ENCODE data around the gene GET4. TPM values are rescaled to one million over a fixed set of nuclear protein-coding genes. Genes with fewer than 3 reads are reported as not detected.

GET4 gene
- polyA plus RNA-seq, 3 donors from 2014 or later, result 25.3 to 35.6 (median 25.5) TPM

- Mint-ChIP-seq H3K36me3 (peaks cover 0 to 3% (median 3%) of the 10 kb centered on the region in 3 donors), H3K9me3 (no peaks in the 10 kb centered on the region), H3K27me3 (ENCODE audit: low read depth in 3 of 3) (peaks cover 6 to 20% (median 10%) of the 10 kb centered on the region in 3 donors), H3K4me3 (peak overlapping the region in 1 of 5 donors; percentile 47), H3K4me1 (peaks cover 45 to 51% of the 10 kb centered on the region in 2 donors), H3K27ac (no peak overlapping the region)
- DNase-seq, result no peak
These were observed 3.4 kb downstream of the GET4 start for GRCh38 chr7:879706-880105.

DNA sequence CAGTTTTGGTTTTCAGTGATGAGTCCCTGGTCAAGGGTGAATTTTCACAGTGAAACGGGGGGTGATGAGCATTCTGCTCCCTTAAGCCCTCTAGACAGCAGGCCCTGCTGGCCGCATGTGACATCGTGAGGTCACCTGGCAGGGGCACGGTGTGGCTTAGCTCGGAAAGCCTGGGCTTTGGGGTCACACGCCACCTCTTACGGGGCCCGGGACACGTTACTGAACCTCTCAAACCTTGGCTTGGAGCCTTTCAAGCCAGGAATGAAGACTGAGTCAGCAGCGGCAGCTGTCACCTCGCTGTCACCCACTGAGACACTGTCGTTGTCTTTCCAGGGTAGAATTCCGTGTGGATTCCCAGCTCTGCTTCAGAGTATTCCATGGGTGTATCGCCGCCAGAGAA, 4.1 kb downstream of the GET4 start:
- Mint-ChIP-seq H3K36me3 (peaks cover 0 to 3% (median 3%) of the 10 kb centered on the region in 3 donors), H3K27ac (no peak overlapping the region), H3K4me3 (no peak overlapping the region), H3K9me3 (no peaks in the 10 kb centered on the region), H3K27me3 (ENCODE audit: low read depth in 3 of 3) (peaks cover 6 to 21% (median 10%) of the 10 kb centered on the region in 3 donors), H3K4me1 (peaks cover 47 to 55% of the 10 kb centered on the region in 2 donors)
- no peak for DNase-seq

DNA sequence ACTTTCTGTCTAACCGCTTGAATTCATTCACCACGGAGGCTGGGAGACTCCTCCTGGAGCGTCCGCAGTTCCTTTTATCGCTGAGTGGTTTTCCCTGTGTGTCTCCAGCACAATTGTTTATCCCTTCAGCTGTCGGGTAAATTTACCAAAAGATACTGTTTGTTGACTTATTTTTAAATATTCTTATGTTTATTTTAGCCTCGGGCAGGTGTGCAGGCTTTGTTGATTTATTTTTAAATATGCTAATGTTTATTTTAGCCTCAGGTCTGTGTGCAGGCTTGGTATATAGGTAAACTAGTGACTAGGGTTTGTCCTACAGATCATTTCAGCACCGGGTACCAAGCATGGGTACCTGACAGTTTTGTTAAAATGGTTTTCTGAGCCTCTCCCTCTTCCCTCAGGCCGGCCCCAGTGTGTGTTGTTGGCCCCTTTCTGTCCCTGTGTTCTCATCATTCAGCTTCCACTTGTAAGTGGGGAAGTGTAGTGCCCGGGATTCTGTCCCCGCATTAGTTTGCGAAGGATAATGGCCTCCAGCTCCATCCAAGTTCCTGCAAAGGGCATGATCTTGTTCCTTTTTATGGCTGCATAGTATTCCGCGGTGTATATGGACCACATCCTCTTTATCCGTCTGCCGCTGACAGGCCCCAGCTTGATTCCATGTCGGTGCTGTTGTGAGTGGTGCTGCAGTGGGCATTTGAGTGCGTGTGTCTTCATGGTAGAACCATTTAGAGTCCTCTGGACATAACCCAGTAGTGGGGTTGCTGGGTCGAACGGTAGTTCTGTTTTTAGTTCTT, 5.3 kb downstream of the GET4 start:
- Mint-ChIP-seq H3K27ac (no peak overlapping the region), H3K27me3 (ENCODE audit: low read depth in 3 of 3) (peaks cover 9 to 25% (median 10%) of the 10 kb centered on the region in 3 donors), H3K4me1 (peaks cover 49 to 55% of the 10 kb centered on the region in 2 donors), H3K9me3 (no peaks in the 10 kb centered on the region), H3K36me3 (peaks cover 0 to 3% (median 3%) of the 10 kb centered on the region in 3 donors), H3K4me3 (no peak overlapping the region)
- no peak for DNase-seq

GRCh38 chr7:882336-883035, 6.1 kb downstream of the GET4 start:
- Mint-ChIP-seq H3K36me3 (peaks cover 0 to 3% (median 3%) of the 10 kb centered on the region in 3 donors), H3K9me3 (no peaks in the 10 kb centered on the region), H3K4me1 (peaks cover 44 to 55% of the 10 kb centered on the region in 2 donors), H3K4me3 (no peak overlapping the region), H3K27ac (peak overlapping the region in 1 of 6 donors; percentile 12), H3K27me3 (ENCODE audit: low read depth in 3 of 3) (peaks cover 5 to 23% (median 7%) of the 10 kb centered on the region in 3 donors)
- no peak for DNase-seq

DNA sequence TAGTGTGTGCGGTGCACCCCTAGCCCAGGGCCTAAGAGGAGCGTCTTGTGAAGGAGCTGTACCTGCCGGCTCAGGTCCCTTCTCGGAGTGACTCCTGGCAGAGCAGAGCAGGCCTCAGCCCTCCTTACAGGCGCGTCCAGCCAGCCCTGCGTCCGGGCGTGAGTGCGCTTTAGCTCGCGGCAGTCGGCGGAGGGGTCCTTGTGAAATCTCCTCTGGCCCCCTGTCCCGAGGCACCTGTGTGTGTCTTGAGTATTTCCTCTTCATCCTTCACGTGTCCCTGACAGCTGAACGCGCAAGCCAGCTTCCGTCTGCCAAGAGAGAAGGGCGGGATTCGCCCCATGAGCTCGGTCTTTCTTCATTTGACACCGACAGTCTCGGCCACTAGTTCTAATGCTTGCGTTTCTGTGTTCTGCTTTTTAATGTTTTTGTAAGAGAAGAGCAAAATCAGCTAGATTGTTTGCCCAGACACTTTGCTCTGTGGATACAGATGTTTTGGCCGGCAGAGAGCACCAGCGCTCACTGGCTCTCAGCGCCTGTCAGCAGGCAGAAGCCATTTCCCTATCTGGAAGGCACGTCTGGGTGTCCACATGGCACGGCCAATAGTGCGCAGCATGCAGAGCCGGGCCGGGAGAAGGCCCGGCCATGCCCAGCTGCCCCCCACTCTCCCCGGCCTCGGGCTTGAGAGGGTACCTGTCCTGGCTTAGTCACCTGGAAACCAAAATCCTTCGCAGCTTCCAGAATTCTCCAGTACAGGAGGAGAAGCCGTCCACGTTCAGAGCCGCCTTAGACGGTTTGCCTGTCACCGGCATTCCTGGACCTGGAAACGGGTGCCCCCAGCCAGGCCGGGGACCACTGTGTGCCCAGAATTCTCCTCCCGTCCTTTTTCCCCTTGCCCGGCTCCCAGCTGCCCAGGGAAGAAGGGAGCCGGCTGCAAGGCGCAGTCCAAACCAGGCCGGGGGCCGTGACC, 7.0 kb downstream of the GET4 start:
- peaks cover 0 to 7% (median 3%) of the 10 kb centered on the region in 3 donors for H3K36me3 Mint-ChIP-seq
- H3K27ac Mint-ChIP-seq, result peak overlapping the region in 1 of 6 donors; percentile 55
- H3K4me1 Mint-ChIP-seq, result peaks cover 42 to 49% of the 10 kb centered on the region in 2 donors
- no peak overlapping the region for H3K4me3 Mint-ChIP-seq
- DNase-seq, result no peak
- H3K9me3 Mint-ChIP-seq, result no peaks in the 10 kb centered on the region
- peaks cover 5 to 21% (median 7%) of the 10 kb centered on the region in 3 donors for H3K27me3 Mint-ChIP-seq (ENCODE audit: low read depth in 3 of 3)

- Mint-ChIP-seq H3K36me3 (peaks cover 0 to 7% (median 3%) of the 10 kb centered on the region in 3 donors), H3K9me3 (no peaks in the 10 kb centered on the region), H3K27me3 (ENCODE audit: low read depth in 3 of 3) (peaks cover 5 to 19% (median 8%) of the 10 kb centered on the region in 3 donors), H3K4me3 (no peak overlapping the region), H3K27ac (peak overlapping the region in 2 of 6 donors; percentile 51 to 58), H3K4me1 (peaks cover 36 to 41% of the 10 kb centered on the region in 2 donors)
- no peak for DNase-seq
These were observed 8.0 kb downstream of the GET4 start for GRCh38 chr7:884191-885003.

- Mint-ChIP-seq H3K27ac (no peak overlapping the region), H3K36me3 (peaks cover 0 to 7% (median 3%) of the 10 kb centered on the region in 3 donors), H3K4me1 (peaks cover 30 to 35% of the 10 kb centered on the region in 2 donors), H3K9me3 (no peaks in the 10 kb centered on the region), H3K27me3 (ENCODE audit: low read depth in 3 of 3) (peaks cover 7 to 21% (median 8%) of the 10 kb centered on the region in 3 donors), H3K4me3 (no peak overlapping the region)
- no peak for DNase-seq
These were observed 9.0 kb downstream of the GET4 start for GRCh38 chr7:885261-885892.

DNA sequence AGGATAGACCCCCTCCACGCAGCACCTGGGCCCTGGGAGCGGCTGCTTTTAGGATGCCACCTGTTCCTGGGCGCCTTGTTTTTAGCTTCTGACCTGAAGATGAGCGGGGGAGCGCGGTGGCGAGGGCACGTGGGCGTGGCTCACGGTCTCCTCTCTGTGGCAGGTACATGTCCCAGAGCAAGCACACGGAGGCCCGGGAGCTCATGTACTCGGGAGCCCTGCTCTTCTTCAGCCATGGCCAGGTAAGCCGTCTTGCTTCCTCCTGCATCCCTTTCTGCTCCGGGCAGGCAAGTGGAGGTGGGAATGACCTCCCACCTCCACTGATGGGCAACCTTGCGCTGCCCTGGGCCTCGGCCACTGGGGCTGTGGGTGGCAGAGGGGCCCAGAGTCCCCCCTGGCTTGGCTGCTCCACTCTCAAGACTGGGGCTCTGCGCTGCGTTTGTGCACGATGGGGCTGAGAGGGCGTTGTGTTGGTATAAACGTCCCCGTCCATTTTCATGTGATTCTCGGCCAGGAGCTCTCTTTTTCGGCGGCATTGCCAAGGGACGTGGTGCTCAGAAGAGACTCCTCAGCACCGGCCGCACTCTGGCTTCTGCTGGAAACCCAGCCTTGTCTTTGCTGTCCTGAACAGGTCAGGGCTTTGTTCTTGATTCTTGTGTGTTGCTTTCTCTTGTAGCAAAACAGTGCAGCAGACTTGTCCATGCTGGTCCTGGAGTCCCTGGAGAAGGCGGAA, 9.7 kb downstream of the GET4 start:
- Mint-ChIP-seq H3K9me3 (no peaks in the 10 kb centered on the region), H3K4me1 (peaks cover 28 to 31% of the 10 kb centered on the region in 2 donors), H3K27ac (peak overlapping the region in 1 of 6 donors; percentile 40), H3K27me3 (ENCODE audit: low read depth in 3 of 3) (peaks cover 8 to 28% (median 9%) of the 10 kb centered on the region in 3 donors), H3K4me3 (no peak overlapping the region), H3K36me3 (peaks cover 0 to 13% (median 7%) of the 10 kb centered on the region in 3 donors)
- no peak for DNase-seq

DNA sequence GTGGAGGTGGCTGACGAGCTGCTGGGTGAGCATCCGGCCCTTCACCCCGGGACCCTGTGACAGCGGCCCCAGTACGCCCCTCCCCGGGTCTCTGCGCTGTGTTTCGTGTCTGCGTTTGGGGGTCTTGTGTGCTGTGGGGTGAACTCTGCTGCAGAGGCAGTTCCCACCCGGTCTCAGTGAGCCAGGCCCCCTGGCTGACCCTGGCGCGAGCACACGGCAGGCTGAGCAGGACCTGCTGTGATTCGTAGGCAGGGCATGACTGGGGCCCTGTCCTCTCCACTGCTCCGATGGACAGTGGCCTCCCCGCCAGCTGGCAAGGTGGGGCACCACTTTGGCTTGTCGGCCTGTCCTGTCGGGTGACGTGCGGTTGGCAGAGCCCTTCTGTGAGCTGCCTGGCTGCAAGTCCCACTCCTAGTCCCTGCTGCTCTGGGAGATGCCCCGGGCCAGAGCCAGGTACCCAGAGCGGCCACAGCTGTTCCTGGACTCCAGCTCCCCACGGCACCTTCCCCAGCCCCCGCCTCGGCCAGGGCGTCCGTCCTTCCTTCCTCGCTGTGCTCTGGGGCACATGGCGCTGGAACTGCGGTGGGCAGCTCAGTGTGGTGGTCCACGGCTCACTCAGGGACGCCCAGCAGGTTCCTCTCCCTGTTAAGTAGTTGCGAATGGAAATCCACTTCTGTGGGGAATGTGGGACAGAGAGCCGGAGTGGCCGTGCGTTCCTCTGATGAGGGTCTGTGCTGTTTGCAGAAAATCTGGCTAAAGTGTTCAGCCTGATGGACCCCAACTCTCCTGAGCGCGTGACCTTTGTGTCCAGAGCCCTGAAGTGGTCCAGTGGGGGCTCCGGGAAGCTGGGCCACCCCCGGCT, 10.5 kb downstream of the GET4 start:
- Mint-ChIP-seq H3K9me3 (no peaks in the 10 kb centered on the region), H3K27ac (peak overlapping the region in 1 of 6 donors; percentile 40)

GRCh38 chr7:887488-887820, 11.1 kb downstream of the GET4 start:
- Mint-ChIP-seq H3K27me3 (ENCODE audit: low read depth in 3 of 3) (peaks cover 6 to 39% (median 12%) of the 10 kb centered on the region in 3 donors), H3K36me3 (peaks cover 3 to 17% (median 7%) of the 10 kb centered on the region in 3 donors), H3K9me3 (peaks cover 0 to 2% (median 0%) of the 10 kb centered on the region in 6 donors), H3K4me3 (no peak overlapping the region), H3K27ac (no peak overlapping the region), H3K4me1 (peaks cover 21 to 23% of the 10 kb centered on the region in 2 donors)
- no peak for DNase-seq

More for the DNA sequence above, 10.5 kb downstream of the GET4 start:
- Mint-ChIP-seq H3K4me3 (no peak overlapping the region), H3K36me3 (peaks cover 0 to 14% (median 6%) of the 10 kb centered on the region in 3 donors), H3K4me1 (peaks cover 25 to 27% of the 10 kb centered on the region in 2 donors), H3K27me3 (ENCODE audit: low read depth in 3 of 3) (peaks cover 8 to 36% (median 9%) of the 10 kb centered on the region in 3 donors)
- DNase-seq, result no peak

Data from immature natural killer cell (primary cell).